ENCODE results near the gene LEMD1. TPM values are rescaled to one million over a fixed set of nuclear protein-coding genes. Genes with fewer than 3 reads are reported as not detected.

LEMD1 gene
- 10 to 100 TPM; 35.2 to 71.1 TPM for total RNA-seq
- 83.2 TPM for polyA plus RNA-seq (ENCODE audit: insufficient read depth, low read depth, low replicate concordance)
- long read RNA-seq, donor 1 = 0 reads
- long read RNA-seq, donor 2 = 0 reads

DNA sequence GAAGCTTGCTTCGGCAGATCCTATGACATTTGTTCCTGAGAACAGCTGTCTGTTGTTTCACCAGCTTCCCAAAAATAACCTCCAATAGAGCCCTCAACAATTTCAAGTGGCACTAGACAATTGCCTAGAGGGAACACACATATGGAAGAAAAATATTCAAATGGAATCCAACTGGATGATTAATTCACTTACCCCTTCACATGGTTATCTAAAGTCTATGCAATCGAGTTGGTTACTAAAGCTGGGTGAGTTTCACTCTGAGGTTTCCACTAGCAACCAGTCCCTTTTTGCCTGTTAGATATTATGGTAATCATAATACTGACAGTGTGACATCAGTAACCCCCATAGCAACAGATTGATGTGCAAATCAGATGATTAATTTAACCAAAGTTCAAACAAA lies at the start of gene LEMD1:
Gene LEMD1 (minus strand): TSS at position 259 of the 400 bp plus-strand sequence. CDS start 1,520 bp downstream, outside the sequence.
- DNase-seq = no peak
- intact Hi-C loops (cut with DNase I; ENCODE audit: low total_unique reads) = no loop called here
- no peak within 1 kb of the TSS for H3K27ac ChIP-seq

GRCh38 chr1:205470131-205470530 lies 48.3 kb upstream of the LEMD1 start:
- peaks cover 21% of the 10 kb centered on the region for H3K4me1 ChIP-seq
- no peak for DNase-seq
- WGBS, 2 donors = 89 to 96% methylated on average over 6 of the region's 6 CpGs
- H3K27ac ChIP-seq = no peak overlapping the region
- H3K36me3 ChIP-seq (ENCODE audit: low read depth, missing control alignments) = no peaks in the 10 kb centered on the region
- TF ChIP-seq, protein P1, sequence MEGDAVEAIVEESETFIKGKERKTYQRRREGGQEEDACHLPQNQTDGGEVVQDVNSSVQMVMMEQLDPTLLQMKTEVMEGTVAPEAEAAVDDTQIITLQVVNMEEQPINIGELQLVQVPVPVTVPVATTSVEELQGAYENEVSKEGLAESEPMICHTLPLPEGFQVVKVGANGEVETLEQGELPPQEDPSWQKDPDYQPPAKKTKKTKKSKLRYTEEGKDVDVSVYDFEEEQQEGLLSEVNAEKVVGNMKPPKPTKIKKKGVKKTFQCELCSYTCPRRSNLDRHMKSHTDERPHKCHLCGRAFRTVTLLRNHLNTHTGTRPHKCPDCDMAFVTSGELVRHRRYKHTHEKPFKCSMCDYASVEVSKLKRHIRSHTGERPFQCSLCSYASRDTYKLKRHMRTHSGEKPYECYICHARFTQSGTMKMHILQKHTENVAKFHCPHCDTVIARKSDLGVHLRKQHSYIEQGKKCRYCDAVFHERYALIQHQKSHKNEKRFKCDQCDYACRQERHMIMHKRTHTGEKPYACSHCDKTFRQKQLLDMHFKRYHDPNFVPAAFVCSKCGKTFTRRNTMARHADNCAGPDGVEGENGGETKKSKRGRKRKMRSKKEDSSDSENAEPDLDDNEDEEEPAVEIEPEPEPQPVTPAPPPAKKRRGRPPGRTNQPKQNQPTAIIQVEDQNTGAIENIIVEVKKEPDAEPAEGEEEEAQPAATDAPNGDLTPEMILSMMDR (IDR thresholded peaks at IDR 0.05) = no peak
- TF ChIP-seq POLR2A (IDR thresholded peaks at IDR 0.05) = no peak
- intact Hi-C loops (cut with DNase I; ENCODE audit: low total_unique reads) = no loop called here
- H3K4me3 ChIP-seq = no peak overlapping the region
- no peaks in the 10 kb centered on the region for H3K9me3 ChIP-seq
- H3K27me3 ChIP-seq = no peaks in the 10 kb centered on the region

More for the DNA sequence above, at the start of gene LEMD1:
- no peaks in the 10 kb centered on the region for H3K36me3 ChIP-seq (ENCODE audit: low read depth, missing control alignments)
- TF ChIP-seq, protein P1 (IDR thresholded peaks at IDR 0.05) = no peak
- no peak for TF ChIP-seq POLR2A (IDR thresholded peaks at IDR 0.05)
- no peaks in the 10 kb centered on the region for H3K4me1 ChIP-seq
- H3K4me3 ChIP-seq = no peak within 1 kb of the TSS
- H3K27me3 ChIP-seq = no peaks in the 10 kb centered on the region
- no peaks in the 10 kb centered on the region for H3K9me3 ChIP-seq
- 74 to 86% methylated on average over 2 of the region's 2 CpGs for WGBS, 2 donors

DNA sequence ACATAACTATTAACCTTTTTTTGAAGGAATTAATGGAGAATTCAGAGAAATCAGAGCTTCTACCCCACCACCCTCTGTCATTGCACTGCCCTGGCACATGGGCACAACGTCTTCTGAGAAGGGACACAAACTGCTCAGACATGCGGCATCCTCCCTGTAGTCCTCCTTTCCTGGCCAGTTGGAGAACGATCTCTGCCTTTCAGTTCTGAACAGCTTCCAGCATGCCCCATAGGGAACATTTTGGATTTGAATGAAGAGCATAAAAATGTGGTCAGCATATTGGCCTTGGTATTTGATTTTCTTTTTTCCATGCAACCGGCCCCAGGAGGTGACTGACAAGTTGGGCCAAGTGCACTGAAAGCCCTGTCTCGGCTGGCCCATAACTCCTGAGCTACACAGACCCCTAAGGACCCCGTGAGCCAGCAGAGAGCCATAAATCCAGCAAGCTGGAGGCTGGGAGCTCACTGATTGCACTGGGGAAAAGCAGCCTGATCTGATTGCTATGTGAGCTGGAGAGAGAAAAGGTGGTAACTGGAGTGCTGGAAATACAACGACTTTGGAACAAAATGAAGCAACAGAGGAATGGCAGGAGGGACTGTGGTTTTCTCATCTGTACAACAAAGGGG lies 44.9 kb upstream of the LEMD1 start:
- TF ChIP-seq, protein P1 (IDR thresholded peaks at IDR 0.05) = no peak
- TF ChIP-seq POLR2A (IDR thresholded peaks at IDR 0.05) = no peak
- DNase-seq = no peak
- Histone ChIP-seq H3K36me3 (ENCODE audit: low read depth, missing control alignments) (no peaks in the 10 kb centered on the region), H3K4me3 (no peak overlapping the region), H3K9me3 (no peaks in the 10 kb centered on the region), H3K27ac (no peak overlapping the region), H3K27me3 (no peaks in the 10 kb centered on the region), H3K4me1 (peaks cover 15% of the 10 kb centered on the region)
- 32 to 41% methylated on average over 7 of the region's 7 CpGs for WGBS, 2 donors
- intact Hi-C loops (cut with DNase I; ENCODE audit: low total_unique reads) = no loop called here

DNA sequence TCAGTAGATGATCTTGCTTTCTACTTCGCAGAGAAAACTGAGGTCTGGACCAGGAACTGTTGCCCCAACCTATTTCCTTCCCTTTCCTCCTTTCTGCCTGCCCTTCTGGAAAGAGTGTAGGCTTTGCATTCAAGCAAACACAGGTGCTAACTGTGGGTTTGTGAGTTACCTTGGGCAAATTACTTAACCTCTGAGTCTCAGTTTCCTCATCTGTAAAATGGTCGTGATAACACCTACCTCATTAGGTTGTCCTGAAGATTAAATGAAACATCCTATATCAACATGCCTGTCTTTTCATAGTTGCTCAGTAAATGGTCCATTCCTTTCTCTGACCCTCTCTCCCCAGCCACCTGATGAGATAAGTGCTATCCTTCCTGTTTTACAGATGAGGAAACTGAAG lies 43.5 kb upstream of the LEMD1 start:
- no peak for DNase-seq
- Histone ChIP-seq H3K36me3 (ENCODE audit: low read depth, missing control alignments) (no peaks in the 10 kb centered on the region), H3K4me1 (peaks cover 15% of the 10 kb centered on the region), H3K27me3 (no peaks in the 10 kb centered on the region), H3K9me3 (no peaks in the 10 kb centered on the region), H3K27ac (no peak overlapping the region), H3K4me3 (no peak overlapping the region)
- TF ChIP-seq POLR2A (IDR thresholded peaks at IDR 0.05) = no peak
- TF ChIP-seq, protein P1 (IDR thresholded peaks at IDR 0.05) = no peak
- intact Hi-C loops (cut with DNase I; ENCODE audit: low total_unique reads) = no loop called here
- 38 to 84% methylated on average over 2 of the region's 2 CpGs for WGBS, 2 donors
